GM12892 (cell line): ENCODE measurements around the gene CAPN1.

ENCODE experiments used
- POLR2A ChIP-seq: IDR thresholded peaks from 2 replicates; pipeline ENCODE4 v1.6.1; 2011; ENCODE audit warnings: low read depth, low read length, control low read depth
- POLR2AphosphoS5 ChIP-seq: IDR thresholded peaks from 2 replicates; pipeline ENCODE4 v1.6.1; 2011; ENCODE audit warnings: low read depth, low read length, control low read depth
- TAF1 ChIP-seq: IDR thresholded peaks from 2 replicates; pipeline ENCODE4 v1.6.1; 2011; ENCODE audit warnings: low read depth, mild to moderate bottlenecking, control low read depth, low read length, borderline replicate concordance

DNA sequence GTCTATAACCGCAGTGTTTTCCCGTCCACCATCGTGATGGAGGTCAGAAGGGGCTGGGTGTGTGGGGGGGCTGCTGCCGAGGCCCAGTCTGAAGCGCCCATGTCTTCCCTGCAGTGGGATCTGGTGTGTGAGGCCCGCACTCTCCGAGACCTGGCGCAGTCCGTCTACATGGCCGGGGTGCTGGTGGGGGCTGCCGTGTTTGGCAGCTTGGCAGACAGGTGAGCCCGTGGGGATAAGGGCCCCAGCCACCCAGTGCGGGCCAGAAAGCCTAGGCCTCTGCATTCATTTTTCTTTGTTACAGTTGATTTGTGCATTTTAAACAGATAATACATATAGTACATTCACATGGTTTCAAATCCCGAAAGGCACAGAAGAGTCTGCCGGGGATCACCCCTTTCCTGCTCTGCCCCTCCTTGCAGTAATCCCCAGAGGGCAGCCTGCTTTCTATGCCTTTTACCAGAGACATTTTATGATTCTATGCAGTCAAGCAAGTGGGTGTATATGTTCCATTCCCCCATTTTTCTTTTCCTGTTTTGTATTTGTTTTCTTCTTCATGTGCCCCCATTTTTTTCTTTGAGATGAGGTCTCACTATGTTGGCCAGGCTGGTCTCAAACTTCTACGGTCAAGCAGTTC, 32.6 kb downstream of the CAPN1 start:
- TF ChIP-seq POLR2A (no peak), POLR2AphosphoS5 (no peak), TAF1 (no peak)
